WTC11 (cell line): Measurements from ENCODE around the gene KIF24. TPM values are rescaled to one million over a fixed set of nuclear protein-coding genes. Genes with fewer than 3 reads are reported as not detected.
A peak's percentile ranks its signal among the peaks of the same experiment; 100 is the strongest.

Experiments
- ARID4B ChIP-seq: sonication (generic); formaldehyde crosslinking; IDR thresholded peaks from 2 replicates; pipeline ENCODE4 v1.8.0; 2023; ENCODE audit warnings: missing genetic modification reagents, mild to moderate bottlenecking, borderline replicate concordance
- ATF1 ChIP-seq: sonication (generic); formaldehyde crosslinking; IDR thresholded peaks from 2 replicates; pipeline ENCODE4 v1.8.1; 2023; ENCODE audit warnings: mild to moderate bottlenecking, moderate library complexity, missing genetic modification reagents
- CREB1 ChIP-seq: sonication (generic); formaldehyde crosslinking; IDR thresholded peaks from 2 replicates; pipeline ENCODE4 v1.8.0; 2023; ENCODE audit warnings: mild to moderate bottlenecking, missing genetic modification reagents
- CREM ChIP-seq: sonication (generic); formaldehyde crosslinking; IDR thresholded peaks from 2 replicates; pipeline ENCODE4 v1.8.1; 2022; ENCODE audit warnings: mild to moderate bottlenecking, missing genetic modification reagents, moderate library complexity
- E2F4 ChIP-seq: sonication (generic); formaldehyde crosslinking; IDR thresholded peaks from 2 replicates; pipeline ENCODE4 v1.8.1; 2022; ENCODE audit warnings: low read depth, mild to moderate bottlenecking, moderate library complexity, missing genetic modification reagents, borderline replicate concordance
- ELF4 ChIP-seq: sonication (generic); formaldehyde crosslinking; IDR thresholded peaks from 2 replicates; pipeline ENCODE4 v1.8.1; 2022; ENCODE audit warnings: low read depth, mild to moderate bottlenecking, moderate library complexity, missing genetic modification reagents
- ETV6 ChIP-seq: sonication (generic); formaldehyde crosslinking; IDR thresholded peaks from 2 replicates; pipeline ENCODE4 v1.8.1; 2022; ENCODE audit warnings: mild to moderate bottlenecking, missing genetic modification reagents
- GABPB1 ChIP-seq: sonication (generic); formaldehyde crosslinking; IDR thresholded peaks from 2 replicates; pipeline ENCODE4 v1.8.1; 2023; ENCODE audit warnings: mild to moderate bottlenecking, missing genetic modification reagents
- GRHL2 ChIP-seq: fragments of 250-450 bp; sonication (Bioruptor Pico); IDR thresholded peaks from 2 replicates; pipeline ENCODE4 v1.8.0; 2022; ENCODE audit warnings: mild to moderate bottlenecking, moderate library complexity; ENCODE audit not compliant: insufficient replicate concordance, severe bottlenecking
- JUN ChIP-seq: sonication (generic); formaldehyde crosslinking; IDR thresholded peaks from 2 replicates; pipeline ENCODE4 v1.8.0; 2023; ENCODE audit warnings: mild to moderate bottlenecking, missing genetic modification reagents
- NFYB ChIP-seq: sonication (generic); formaldehyde crosslinking; conservative IDR thresholded peaks from 2 replicates; pipeline ENCODE4 v1.8.0; 2022; ENCODE audit warnings: low read depth, missing genetic modification reagents
- NR2C2 ChIP-seq: sonication (generic); formaldehyde crosslinking; IDR thresholded peaks from 2 replicates; pipeline ENCODE4 v1.8.0; 2022; ENCODE audit warnings: mild to moderate bottlenecking, missing genetic modification reagents
- TEAD4 ChIP-seq: sonication (generic); formaldehyde crosslinking; IDR thresholded peaks from 2 replicates; pipeline ENCODE4 v1.8.0; 2022; ENCODE audit warnings: mild to moderate bottlenecking, missing genetic modification reagents
- total RNA-seq: library from RNA; stranded (reverse); gene quantifications from 3 replicates; pipeline ENCODE4 v1.2.3, GENCODE V29; 2021
- TF ChIP-seq, protein P1 (sequence below): sonication (generic); formaldehyde crosslinking; IDR thresholded peaks from 2 replicates; pipeline ENCODE4 v1.8.0; 2022; ENCODE audit warnings: mild to moderate bottlenecking, missing genetic modification reagents
- TF ChIP-seq, protein P2 (sequence below): fragments of 200-600 bp; IDR thresholded peaks from 2 replicates; pipeline ENCODE4 v1.8.0; 2022; ENCODE audit warnings: antibody characterized with exemption
- TF ChIP-seq, protein P3 (sequence below): fragments of 250-450 bp; sonication (Bioruptor Pico); conservative IDR thresholded peaks from 2 replicates; pipeline ENCODE4 v1.9.0; 2021; ENCODE audit warnings: mild to moderate bottlenecking

The KIF24 gene
- total RNA-seq, 1 experiment from 2014 or later: 4.5 TPM

DNA sequence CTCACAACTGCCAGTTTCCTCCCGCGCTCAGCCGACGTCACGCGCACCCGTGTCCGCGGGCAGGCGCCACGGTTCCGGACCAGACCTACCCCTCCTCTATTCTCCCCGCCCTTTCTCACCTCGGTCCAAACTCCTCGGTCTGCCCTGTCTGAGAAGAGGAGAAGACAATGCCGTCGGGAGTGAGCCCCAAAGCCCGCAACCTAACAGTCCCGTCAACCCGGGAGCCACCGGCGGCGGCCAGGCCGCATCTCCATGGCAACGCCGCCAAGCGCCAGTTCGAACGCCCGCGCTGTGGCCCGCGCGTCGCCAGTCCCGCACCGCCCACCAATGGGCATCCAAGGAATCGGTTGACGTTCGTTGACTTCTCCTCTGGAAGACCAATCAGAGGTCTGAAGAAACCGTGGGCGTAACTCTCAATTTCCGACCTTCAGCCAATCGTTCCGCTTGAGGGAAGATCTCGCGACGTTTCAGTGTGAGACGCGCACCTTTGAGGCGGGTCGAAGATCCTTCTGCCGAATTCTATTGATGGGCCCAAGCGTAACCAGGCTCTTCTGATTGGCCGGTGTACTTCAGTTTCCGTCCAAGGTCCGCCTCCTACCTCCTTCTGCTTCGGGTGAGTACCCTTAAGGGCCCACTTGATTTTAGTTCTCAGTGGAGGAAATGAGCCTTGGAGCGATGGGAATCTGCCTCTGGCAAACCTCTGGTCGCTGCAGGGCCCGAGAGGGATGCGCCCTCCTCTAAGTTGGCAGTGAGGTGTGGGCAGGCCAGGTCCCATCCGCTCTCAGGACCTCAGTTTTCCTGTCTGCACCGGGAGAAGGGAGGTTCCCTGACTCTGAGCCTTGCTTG is at the start of gene KIF24, which contains the start of gene NUDT2 (continued):
- TF ChIP-seq ARID4B (CRISPR knock-in tag) (peak; percentile 94; the same call in 1 of the 2 replicates), CREM (peak; percentile 70; the same call in 1 of the 2 replicates), ATF1 (0 out of 2 replicates have a peak, but pooled peaks have one; percentile 12), ETV6 (CRISPR knock-in tag) (peak; percentile 67), NFYB (peak; percentile 93), NR2C2 (CRISPR knock-in tag) (no peak), CREB1 (CRISPR knock-in tag) (no peak), TEAD4 (CRISPR knock-in tag) (no peak), ELF4 (CRISPR knock-in tag) (no peak), E2F4 (peak; percentile 95), GABPB1 (CRISPR knock-in tag) (peak; percentile 57; the same call in 1 of the 2 replicates), GRHL2 (no peak), JUN (no peak)
- TF ChIP-seq, protein P1, sequence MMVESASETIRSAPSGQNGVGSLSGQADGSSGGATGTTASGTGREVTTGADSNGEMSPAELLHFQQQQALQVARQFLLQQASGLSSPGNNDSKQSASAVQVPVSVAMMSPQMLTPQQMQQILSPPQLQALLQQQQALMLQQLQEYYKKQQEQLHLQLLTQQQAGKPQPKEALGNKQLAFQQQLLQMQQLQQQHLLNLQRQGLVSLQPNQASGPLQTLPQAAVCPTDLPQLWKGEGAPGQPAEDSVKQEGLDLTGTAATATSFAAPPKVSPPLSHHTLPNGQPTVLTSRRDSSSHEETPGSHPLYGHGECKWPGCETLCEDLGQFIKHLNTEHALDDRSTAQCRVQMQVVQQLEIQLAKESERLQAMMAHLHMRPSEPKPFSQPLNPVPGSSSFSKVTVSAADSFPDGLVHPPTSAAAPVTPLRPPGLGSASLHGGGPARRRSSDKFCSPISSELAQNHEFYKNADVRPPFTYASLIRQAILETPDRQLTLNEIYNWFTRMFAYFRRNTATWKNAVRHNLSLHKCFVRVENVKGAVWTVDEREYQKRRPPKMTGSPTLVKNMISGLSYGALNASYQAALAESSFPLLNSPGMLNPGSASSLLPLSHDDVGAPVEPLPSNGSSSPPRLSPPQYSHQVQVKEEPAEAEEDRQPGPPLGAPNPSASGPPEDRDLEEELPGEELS (CRISPR knock-in tag): peak; percentile 56; the same call in 1 of the 2 replicates
- TF ChIP-seq, protein P2, sequence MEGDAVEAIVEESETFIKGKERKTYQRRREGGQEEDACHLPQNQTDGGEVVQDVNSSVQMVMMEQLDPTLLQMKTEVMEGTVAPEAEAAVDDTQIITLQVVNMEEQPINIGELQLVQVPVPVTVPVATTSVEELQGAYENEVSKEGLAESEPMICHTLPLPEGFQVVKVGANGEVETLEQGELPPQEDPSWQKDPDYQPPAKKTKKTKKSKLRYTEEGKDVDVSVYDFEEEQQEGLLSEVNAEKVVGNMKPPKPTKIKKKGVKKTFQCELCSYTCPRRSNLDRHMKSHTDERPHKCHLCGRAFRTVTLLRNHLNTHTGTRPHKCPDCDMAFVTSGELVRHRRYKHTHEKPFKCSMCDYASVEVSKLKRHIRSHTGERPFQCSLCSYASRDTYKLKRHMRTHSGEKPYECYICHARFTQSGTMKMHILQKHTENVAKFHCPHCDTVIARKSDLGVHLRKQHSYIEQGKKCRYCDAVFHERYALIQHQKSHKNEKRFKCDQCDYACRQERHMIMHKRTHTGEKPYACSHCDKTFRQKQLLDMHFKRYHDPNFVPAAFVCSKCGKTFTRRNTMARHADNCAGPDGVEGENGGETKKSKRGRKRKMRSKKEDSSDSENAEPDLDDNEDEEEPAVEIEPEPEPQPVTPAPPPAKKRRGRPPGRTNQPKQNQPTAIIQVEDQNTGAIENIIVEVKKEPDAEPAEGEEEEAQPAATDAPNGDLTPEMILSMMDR: no peak
- TF ChIP-seq, protein P3, sequence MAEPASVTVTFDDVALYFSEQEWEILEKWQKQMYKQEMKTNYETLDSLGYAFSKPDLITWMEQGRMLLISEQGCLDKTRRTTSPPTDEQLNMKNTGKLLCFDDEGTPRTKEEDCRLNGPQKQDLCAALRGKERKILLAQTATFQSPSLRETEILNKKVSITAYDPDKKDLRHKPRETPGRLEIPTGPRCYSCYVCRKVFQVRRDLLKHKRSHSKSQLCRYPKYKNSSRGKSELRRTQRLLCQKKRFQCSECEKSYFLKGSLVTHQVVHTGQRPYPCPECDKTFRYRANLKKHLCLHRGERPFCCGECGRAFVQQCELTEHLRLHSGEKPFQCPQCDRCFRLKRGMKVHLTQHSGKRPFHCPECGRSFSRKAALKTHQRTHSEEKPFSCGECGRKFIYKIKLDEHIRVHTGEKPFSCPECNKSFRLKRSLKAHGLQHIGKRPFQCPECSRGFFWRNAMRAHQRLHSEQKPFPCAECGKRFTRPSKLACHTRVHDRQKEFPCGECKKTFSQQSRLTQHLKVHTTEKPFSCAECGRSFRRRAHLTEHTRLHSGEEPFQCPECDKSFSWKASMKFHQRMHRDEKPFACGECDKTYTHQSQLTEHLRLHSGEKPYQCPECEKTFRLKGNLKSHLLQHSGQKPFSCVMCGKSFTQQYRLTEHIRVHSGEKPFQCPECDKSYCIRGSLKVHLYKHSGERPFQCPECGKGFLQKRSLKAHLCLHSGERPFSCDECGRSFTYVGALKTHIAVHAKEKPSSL: no peak
